Measurements from ENCODE around the gene NPC1L1.
"Not testable (repeated sequence)": the region's sequence is repeated elsewhere in the genome, so short reads cannot be mapped to it uniquely, and the experiment has no call there.

The NPC1L1 gene

GRCh38 chr7:44564606-44565005 lies 23.5 kb upstream of the NPC1L1 start:
- DNase-seq = no peak

DNA sequence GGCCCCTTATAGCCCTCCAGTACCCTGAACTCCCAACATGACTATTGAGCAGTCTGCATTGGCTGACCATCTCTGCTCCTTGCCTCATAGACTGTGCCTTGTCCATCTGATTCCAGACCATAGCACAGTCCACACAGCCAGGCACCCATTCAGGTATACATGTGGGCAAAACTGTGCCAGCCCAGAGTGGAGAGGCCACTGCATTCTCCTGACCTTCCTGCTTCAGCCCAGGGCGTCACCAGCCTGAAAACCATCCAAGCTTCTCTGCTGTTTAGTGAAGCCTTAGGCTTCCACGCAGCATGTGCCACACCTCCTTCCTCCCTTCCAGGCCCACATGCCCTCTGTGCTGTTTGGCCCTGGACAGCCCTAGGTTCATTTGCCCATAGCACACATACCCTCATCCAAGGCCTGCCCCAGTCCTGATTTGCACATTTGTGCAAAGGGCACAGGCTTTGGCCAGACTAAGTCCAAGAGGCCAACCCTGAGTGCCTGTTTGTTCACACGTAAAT lies 22.1 kb upstream of the NPC1L1 start:
- no peak for DNase-seq

DNA sequence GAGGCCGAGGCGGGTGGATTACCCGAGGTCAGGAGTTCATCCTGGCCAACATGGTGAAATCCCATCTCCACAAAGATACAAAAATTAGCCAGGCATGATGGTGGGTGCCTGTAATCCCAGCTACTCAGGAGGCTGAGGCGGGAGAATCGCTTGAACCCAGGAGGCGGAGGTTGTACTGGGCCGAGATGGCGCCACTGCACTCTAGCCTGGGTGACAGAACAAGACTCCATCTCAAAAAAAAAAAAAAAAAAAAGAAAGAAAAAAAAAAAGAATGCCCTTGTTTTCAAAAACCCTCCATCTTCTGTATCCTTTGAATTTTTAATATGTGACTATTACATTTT lies 21.5 kb upstream of the NPC1L1 start:
- not testable (repeated sequence) for DNase-seq

GRCh38 chr7:44561962-44562621 lies 21.0 kb upstream of the NPC1L1 start:
- DNase-seq = no peak

- no peak for DNase-seq
These were observed 20.4 kb upstream of the NPC1L1 start for GRCh38 chr7:44561481-44561880.

GRCh38 chr7:44559485-44559884 lies 18.4 kb upstream of the NPC1L1 start:
- no peak for DNase-seq

DNA sequence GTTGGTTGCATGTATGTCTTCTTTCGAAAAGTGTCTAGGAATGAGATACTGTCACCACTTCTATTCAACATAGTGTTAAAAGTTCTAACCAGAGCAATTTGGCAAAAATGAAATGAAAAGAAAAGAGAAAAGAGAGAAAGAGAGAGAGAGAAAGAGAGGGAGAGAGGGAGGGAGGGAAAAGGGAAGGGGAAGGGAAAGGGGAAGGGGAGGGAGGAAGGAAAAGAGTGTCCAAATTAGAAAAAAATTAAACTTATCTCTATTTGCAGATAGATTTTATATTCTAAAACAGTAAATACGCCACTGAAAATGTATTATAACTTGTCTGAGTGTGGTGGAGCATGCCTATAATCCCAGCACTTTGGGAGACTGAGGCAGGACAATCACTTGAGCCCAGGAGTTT lies 16.4 kb upstream of the NPC1L1 start:
- no peak for DNase-seq

GRCh38 chr7:44555350-44555749 lies 14.2 kb upstream of the NPC1L1 start:
- DNase-seq = no peak

DNA sequence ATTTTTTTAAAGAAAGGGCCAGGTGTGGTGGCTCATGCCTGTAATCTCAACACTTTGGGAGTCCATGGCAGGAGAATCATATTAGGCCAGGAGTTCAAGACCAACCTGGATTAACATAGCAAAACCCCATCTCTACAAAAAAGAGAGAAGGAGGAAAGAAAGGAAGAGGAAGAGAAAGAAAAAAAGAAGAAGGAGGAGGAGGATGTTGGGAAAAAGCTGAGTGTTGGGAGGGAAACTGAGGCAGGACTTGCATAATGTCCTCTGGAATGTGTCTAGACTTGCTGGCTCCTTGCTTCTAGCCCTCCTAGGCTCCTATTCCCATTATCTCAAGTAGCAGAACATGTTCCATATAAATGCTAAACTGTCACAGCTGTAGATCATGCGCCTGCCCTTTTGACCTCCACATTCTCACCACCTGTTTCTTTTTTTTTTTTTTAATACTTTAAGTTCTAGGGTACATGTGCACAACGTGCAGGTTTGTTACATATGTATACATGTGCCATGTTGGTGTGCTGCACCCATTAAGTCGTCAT lies 11.4 kb upstream of the NPC1L1 start:
- DNase-seq = not testable (repeated sequence)

GRCh38 chr7:44549457-44549856 lies 8.3 kb upstream of the NPC1L1 start:
- DNase-seq = no peak

GRCh38 chr7:44548893-44549292 lies 7.8 kb upstream of the NPC1L1 start:
- DNase-seq = no peak

DNA sequence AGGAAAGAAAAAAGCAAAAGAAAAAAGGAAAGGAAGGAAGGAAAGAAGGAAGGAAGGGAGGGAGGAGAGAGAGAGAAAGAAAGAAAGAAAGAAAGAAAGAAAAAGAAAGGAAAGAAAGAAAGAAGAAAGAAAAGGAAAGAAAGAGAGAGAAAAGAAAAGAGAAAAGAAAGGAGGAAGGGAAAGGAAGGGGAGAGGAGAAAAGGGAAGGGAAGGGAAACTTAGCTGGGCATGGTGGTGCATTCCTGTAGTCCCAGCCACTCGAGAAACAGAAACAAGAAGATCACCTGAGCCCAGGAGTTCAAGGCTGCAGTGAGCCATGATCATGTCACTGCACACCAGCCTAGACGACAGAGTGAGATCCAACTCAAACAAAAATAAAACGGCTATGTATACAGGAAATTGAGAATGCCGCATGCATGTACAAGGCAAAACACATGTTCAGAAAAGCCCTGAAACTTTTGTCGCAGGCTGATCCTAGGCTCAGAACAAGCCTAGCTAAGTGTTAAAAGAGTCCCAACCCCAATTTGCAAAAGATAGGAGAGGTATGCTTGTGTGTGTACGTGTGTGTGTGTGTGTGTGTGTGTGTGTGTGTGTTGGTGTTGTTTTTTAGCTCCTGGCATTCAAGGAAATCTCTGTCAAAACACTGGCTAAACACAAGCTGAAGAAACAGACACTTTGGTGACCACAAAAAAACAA lies 6.6 kb upstream of the NPC1L1 start:
- DNase-seq = no peak

DNA sequence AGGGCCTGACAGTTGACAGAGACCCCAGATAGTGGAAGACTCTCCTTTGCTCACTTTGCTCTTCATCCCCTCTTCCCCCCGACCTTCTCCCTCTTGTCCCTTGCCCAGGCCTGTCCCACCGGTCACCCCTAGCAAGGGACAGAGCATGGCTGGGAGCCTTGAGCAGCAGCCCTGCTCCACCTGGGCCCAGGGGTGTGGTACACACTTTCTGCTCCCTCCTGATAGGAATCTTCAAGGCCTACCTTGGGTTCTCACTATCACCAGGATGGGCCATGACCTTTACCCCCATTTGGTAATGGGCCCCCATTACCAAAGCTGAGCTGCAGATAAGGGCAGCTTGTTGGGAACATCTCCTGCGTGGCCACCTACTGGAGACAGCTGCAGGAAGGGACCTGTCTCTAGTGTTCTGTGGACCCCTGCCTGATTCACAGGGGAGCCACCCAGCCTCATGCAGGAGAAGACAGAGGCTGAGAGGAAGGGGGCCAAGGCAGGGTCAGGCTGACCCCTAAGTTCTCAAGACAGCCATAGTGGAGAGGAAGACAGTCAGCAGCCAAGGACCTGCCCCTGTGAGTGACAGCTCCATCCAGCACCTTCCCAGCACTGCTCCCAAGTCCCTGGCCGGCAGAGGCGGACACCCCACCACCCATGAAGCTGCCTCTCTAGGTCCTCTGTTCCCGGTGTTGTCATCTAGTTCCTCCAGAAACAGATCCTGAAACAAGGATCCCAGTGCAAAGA lies 913 bp upstream of the NPC1L1 start:
- no peak for DNase-seq

GRCh38 chr7:44540592-44541027 lies 520 bp downstream of the NPC1L1 start:
- no peak for DNase-seq

DNA sequence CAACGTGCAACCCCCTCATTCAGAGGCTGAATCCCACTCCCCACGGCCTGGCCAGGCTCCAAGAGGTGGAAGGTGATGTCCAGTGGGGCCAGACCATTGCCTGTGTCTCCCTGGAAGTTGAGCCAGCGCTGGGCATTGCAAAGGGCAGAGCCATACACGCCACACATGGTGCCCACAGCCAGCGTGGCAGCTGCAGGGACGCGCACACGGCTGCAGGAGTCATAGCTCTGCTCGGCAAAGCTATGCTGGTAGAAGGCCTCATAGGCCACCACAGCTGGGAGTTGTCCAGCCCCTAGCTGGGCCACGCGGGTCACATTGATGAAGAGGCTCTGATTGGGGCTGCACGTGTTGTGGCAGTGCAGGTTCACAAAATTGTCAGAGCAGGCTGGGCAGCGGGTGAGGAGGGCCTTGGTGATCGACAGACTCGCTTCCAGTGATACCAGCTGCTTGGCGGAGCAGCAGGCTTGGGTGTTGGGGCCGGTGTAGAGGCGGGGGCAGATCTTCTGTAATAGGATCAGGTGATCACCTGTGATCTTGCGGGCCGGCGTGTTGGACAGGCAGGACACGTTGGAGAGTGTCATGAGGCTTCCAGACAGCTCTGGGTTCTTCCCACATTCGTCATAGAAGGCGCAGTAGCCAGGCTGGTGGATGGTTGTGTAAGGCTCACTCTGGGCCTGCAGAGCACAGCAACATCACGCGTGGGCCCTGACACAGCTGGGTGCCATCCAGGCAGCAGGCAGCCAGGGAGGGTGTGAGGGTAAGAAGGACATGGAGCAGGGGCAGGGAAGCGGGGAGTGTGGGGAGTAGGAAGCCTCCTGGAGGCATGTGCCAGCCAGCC lies 1.2 kb downstream of the NPC1L1 start:
- DNase-seq = no peak

DNA sequence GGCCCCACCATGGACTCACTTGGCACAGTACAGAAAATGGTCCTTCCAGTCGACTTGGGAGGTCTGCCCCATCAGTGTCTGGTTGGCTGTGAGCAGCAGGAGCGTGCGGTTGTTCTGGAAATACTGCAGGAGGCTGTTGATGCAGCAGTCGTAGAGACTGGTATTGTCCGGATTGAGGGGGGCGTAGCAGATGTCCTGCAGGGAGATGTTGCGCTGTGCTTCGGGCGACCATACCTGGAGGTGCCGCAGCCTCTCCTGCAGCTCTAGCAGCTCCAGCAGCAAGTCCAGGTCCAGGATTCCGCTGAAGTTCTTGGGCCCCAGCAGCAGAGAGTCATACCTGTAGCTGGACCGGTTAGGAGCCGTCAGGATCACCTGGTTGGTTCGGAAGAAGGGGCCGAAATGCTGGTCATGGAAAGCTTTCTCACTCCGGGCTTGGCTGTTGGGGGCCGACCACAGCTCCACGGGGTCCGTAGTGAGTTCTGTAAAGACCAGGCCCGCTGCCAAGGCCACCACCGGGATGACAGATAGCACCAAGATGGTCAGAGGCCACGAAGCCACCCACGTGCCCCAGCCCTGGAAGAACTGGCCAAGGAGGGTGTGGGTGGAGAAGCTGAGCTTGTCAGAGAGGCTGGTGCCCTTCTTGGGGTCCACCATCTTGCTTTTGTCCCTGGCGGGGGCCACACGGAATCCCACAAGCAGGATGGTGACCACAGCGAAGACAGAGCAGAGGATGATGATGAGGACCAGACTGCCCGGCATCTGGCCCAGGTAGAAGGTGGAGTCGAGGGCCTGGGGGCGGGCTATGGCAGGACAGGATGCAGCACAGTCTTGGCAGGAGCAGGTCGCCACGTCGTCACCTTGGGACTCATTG lies 2.1 kb downstream of the NPC1L1 start:
- DNase-seq = no peak

DNA sequence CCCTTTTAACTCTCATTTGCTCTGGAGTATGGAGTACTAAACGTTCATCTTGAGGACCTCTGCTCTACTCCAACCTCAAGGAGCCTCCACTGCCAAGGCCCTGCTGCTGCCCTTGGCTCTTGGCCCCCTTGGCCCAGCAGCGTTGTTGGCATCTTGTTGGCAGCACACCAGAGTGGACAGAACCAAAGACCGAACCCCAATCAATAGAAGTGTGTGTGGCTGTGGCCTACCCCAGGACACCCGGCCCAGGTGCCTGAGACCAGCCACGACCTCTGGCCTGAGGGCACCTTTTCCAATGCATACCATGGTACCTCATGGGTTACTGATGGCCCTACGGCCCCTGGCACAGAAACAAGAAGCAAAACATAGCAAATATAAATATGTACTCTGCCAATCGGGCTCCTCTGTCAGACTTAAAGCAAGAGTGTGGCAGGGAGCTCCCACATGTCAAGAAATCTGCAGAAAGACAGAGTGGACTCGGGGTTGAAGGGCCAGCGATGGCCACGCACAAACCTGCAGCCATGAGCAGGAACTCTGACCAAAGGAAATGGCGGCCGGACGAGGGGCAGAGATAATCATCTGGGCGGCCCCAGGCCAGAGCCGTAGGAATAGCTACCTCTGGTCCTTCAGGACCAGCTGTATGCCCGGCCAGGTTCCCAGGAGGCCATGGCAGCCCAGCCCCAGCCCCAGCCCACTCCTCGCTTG lies 2.9 kb downstream of the NPC1L1 start:
- no peak for DNase-seq

DNA sequence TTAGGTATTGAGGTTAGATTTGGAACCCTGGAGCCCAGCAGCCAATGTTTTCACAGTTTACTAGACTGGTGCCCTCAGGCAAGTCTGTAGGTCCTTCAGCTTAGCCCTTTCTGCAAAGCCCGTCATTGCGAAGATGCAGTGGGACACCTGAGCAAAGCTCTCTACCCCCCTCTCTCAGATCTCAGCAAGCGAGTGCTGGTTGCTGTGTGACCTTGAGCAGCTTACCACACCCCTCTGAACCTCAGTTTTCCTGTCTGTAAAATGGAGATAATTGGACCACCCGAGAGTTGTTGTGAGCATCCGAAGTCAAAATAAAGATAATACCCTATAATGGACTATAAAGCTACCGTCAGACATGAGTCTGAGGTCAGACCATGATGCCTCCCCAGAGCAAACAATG lies 3.7 kb downstream of the NPC1L1 start:
- no peak for DNase-seq

- DNase-seq = no peak
These were observed 5.0 kb downstream of the NPC1L1 start for GRCh38 chr7:44536090-44536489.

GRCh38 chr7:44535348-44536064 lies 5.6 kb downstream of the NPC1L1 start:
- DNase-seq = no peak
